Endothelial cell (in vitro differentiated cells): ENCODE data around the gene ANKRD26. TPM values are rescaled to one million over a fixed set of nuclear protein-coding genes. Genes with fewer than 3 reads are reported as not detected.

Experiments
- DNase-seq: peaks from one replicate; pipeline ENCODE4 v3.0.0; 2021; ENCODE audit warnings: low spot score
- H3K27ac Mint-ChIP-seq: one replicate; pipeline ENCODE4 v1.8.0; 2021; ENCODE audit warnings: mixed read lengths, inconsistent platforms; ENCODE audit not compliant: unreplicated experiment
- H3K27me3 Mint-ChIP-seq: one replicate; pipeline ENCODE4 v1.8.0; 2021; ENCODE audit warnings: mild to moderate bottlenecking, moderate library complexity, mixed read lengths, inconsistent platforms; ENCODE audit not compliant: unreplicated experiment
- H3K36me3 Mint-ChIP-seq: one replicate; pipeline ENCODE4 v1.8.0; 2021; ENCODE audit warnings: mild to moderate bottlenecking, low read depth, mixed read lengths, inconsistent platforms; ENCODE audit not compliant: unreplicated experiment
- H3K4me1 Mint-ChIP-seq: one replicate; pipeline ENCODE4 v1.8.0; 2021; ENCODE audit warnings: mild to moderate bottlenecking, mixed read lengths, inconsistent platforms; ENCODE audit not compliant: unreplicated experiment
- H3K4me3 Mint-ChIP-seq: one replicate; pipeline ENCODE4 v1.8.0; 2021; ENCODE audit warnings: mild to moderate bottlenecking, mixed read lengths, inconsistent platforms; ENCODE audit not compliant: unreplicated experiment
- H3K9me3 Mint-ChIP-seq: one replicate; pipeline ENCODE4 v1.8.0; 2021; ENCODE audit warnings: mixed read lengths, inconsistent platforms; ENCODE audit not compliant: unreplicated experiment
- CTCF ChIP-seq: fragments of 200-600 bp; sonication (generic); IDR thresholded peaks from one replicate; pipeline ENCODE4 v1.5.0; 2021; ENCODE audit warnings: antibody characterized with exemption; ENCODE audit not compliant: unreplicated experiment
- long read RNA-seq: library from polyadenylated mRNA; unstranded; transcript quantifications from one replicate; pipeline ENCODE4 v2.0.0, GENCODE V29; 2020; ENCODE audit not compliant: unreplicated experiment
- total RNA-seq: library from RNA; stranded (reverse); fragmentation: NEBNext Ultra II Directional; extraction: Animal tissue kit (Norgen Biotek cat#: 25700); gene quantifications from one replicate; pipeline ENCODE4 v1.2.1, GENCODE V29; 2021; ENCODE audit not compliant: unreplicated experiment

The ANKRD26 gene
- 12.5 TPM for total RNA-seq
- long read RNA-seq, partial matches to known transcripts = 13 of 21 reads
- long read RNA-seq, other reads (novel, unspliced or antisense) = 8 of 21 reads

DNA sequence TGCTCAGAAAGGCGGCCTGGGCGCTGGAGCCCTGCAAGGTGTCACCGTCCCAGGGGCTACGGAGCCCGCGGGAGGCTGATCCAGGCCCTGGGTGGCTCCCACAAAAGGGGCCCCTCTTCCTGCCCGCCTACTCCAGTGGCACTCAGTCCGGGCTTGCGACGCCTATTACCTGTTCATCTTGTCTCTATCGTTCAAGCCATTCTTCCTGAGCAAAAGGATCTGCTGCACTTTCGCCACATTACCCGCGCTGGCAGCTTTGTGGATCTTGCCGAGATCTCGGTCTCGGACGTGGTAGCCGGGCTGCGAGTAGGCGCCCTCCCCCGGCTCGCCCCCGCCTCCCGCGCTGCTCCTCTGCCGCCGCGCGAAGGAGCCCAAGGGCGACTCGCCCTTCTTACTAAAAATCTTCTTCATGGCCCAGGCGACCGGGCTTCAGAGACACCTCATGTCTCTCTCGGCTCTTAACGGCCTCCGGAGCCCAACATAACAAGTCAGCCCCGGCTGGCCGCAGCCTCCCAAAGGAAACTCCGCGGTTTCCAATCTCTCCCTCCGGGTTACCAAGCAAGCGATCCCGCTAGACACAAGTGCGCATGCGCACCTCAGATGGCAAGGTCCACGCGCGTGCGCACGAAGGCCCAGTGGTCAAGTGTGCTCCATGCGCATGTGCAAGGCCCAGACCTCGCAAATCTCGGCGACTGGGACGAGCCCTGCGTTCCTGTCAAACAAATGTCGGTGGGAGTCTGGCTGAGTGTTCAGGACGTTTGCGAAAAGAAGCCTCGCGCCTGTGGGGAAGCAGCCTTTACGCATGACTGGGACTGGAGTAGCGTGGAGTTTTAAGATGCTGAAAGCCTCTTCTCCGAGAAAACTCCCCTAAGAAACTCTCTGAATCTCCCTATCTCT lies at the start of gene ANKRD26:
TSS of gene ANKRD26 (minus strand) at position 579 of the 897 bp plus-strand sequence. CDS start at position 411, 168 bp downstream.
- H3K4me1 Mint-ChIP-seq = peaks cover 7% of the 10 kb centered on the region
- H3K4me3 Mint-ChIP-seq = peak within 1 kb of the TSS; percentile 98
- no peak for TF ChIP-seq CTCF
- DNase-seq = peak; percentile 98
- peaks cover 7% of the 10 kb centered on the region for H3K27me3 Mint-ChIP-seq
- no peaks in the 10 kb centered on the region for H3K9me3 Mint-ChIP-seq
- H3K27ac Mint-ChIP-seq = peak within 1 kb of the TSS; percentile 96
- H3K36me3 Mint-ChIP-seq = peaks cover 3% of the 10 kb centered on the region

DNA sequence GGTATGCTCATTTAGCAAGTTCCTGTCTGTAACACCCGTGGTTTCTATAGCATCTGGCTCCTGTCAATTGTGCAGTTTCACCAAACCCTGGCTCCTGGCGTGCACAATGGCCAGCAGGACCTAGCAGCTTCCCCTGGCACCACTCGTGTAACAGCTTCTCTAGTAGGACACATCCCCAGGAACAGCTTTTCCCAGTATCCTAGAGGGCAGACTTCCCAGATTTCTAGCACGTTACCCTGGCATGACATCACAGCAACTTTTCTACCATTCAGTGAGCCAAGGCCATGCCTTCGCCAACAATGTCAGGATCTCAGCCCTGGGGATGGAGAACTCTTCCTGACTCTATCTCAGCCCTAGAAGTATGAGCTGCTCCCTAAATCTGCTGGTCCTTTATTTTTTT lies 47.4 kb upstream of the ANKRD26 start:
- TF ChIP-seq CTCF = no peak
- Mint-ChIP-seq H3K4me1 (peaks cover 8% of the 10 kb centered on the region), H3K36me3 (peaks cover 22% of the 10 kb centered on the region), H3K27me3 (no peaks in the 10 kb centered on the region), H3K27ac (peak overlapping the region; percentile 43), H3K9me3 (no peaks in the 10 kb centered on the region), H3K4me3 (no peak overlapping the region)
- DNase-seq = no peak

DNA sequence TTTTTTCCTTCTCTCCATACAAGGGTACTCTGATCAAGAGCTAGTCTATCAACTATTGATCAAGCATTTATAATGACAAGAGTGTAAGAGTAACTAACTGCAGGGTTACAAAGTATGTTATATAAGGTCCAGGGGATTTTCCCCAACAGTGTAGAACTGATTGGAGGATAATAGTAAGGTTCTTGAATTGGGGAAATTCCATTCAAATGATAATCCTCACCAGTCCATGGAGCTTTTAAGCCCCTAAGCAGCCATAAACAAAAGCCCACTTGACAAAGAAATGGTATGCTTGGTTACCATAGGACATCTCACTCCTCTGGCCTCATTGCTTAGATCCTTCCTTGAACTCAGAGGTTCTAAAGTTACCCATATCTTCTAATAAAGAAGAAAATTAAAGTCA lies 45.6 kb upstream of the ANKRD26 start:
- Mint-ChIP-seq H3K4me3 (no peak overlapping the region), H3K36me3 (peaks cover 28% of the 10 kb centered on the region), H3K9me3 (no peaks in the 10 kb centered on the region), H3K27ac (no peak overlapping the region), H3K4me1 (no peaks in the 10 kb centered on the region), H3K27me3 (no peaks in the 10 kb centered on the region)
- no peak for TF ChIP-seq CTCF
- DNase-seq = no peak

GRCh38 chr10:27143686-27144085 lies 43.4 kb upstream of the ANKRD26 start:
- Mint-ChIP-seq H3K36me3 (peaks cover 28% of the 10 kb centered on the region), H3K4me3 (no peak overlapping the region), H3K27me3 (peaks cover 1% of the 10 kb centered on the region), H3K27ac (no peak overlapping the region), H3K9me3 (no peaks in the 10 kb centered on the region), H3K4me1 (no peaks in the 10 kb centered on the region)
- no peak for TF ChIP-seq CTCF
- DNase-seq = no peak

- Mint-ChIP-seq H3K4me3 (no peak overlapping the region), H3K9me3 (no peaks in the 10 kb centered on the region), H3K27me3 (peaks cover 1% of the 10 kb centered on the region), H3K4me1 (no peaks in the 10 kb centered on the region), H3K36me3 (peaks cover 6% of the 10 kb centered on the region), H3K27ac (no peak overlapping the region)
- no peak for TF ChIP-seq CTCF
- DNase-seq = no peak
Measured at GRCh38 chr10:27138277-27138676, 38.0 kb upstream of the ANKRD26 start.
